ENCODE results near the gene TCF4.

Gene TCF4

DNA sequence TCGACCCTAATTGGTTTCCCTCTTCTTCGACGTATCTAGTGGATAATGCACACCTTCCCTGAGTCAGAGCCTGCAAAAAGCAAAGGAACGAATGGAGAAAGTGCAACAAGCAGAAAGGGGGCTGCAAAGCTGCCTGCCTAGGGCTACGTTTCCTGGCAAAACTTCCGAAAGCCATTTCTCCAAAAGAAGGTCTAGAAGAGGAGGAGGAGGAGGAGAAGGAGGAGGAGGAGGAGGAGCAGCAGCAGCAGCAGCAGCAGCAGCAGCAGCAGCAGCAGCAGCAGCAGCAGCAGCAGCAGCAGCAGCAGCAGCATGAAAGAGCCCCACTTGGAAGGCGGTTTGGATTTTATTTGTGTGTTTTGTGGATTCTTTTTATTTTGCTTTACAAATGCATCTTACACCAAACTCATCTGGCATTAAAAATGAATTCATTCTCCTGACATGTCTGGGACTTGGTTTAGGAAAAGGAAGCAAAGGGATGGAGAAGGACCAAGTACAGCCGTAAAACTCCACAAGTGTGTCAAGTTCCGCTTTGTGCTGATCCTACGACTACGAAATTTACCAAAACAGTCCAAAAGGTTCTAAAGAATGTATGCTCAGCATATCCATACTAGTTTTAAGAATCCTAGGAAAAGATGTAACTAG is 2.0 kb downstream of the TCF4 start:
- no peak for DNase-seq (ENCODE audit: low read depth in 4 of 4, low spot score in 1 of 4)

GRCh38 chr18:55585065-55585919 is 2.7 kb downstream of the TCF4 start:
- no peak for DNase-seq (ENCODE audit: low read depth in 4 of 4, low spot score in 1 of 4)

- no peak for DNase-seq (ENCODE audit: low read depth in 4 of 4, low spot score in 1 of 4)
Observed at GRCh38 chr18:55584201-55584600, 3.8 kb downstream of the TCF4 start.

GRCh38 chr18:55582325-55582724 is 5.7 kb downstream of the TCF4 start:
- no peak for DNase-seq (ENCODE audit: low read depth in 4 of 4, low spot score in 1 of 4)

GRCh38 chr18:55579501-55580270 is 8.3 kb downstream of the TCF4 start:
- no peak for DNase-seq (ENCODE audit: low read depth in 4 of 4, low spot score in 1 of 4)

- no peak for DNase-seq (ENCODE audit: low read depth in 4 of 4, low spot score in 1 of 4)
Observed at GRCh38 chr18:55577812-55578539, 10.0 kb downstream of the TCF4 start.

DNA sequence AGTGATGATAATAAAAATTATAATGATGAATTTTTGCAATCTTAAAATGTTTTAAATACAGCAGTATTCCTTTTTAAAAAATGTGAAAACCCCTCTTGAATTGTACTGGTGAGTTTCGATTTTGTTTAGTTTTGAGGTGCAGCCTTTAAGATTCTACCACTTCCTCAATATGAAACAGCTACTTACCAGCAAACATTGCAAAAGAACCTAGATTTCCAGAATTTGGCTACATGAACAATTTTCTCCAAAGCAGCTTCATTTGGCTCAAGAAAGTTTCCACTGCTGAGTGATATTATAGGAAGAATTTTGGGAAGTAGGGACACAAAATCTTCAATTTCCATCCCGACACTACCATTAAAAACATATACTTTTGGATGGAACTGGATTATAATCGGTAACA is 12.0 kb downstream of the TCF4 start:
- no peak for DNase-seq (ENCODE audit: low read depth in 4 of 4, low spot score in 1 of 4)

DNA sequence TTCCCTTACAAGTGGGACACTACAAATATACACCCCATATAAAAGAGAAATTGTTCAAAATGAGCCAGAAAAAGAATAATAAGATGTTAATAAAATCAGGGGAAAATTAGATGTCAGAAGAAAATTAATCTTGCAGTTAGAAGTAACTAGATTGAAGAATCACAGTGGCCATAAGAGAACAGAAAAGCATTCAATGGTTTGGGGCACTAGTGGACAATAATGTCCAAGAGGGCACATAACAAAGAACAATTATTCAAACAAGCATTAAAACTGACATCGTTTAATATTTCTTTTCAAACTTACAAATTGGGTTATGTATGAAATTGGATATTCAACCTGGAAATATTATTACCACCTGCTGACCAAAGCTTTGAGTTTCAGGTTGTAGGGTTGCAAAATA is 12.9 kb downstream of the TCF4 start:
- DNase-seq (ENCODE audit: low read depth in 4 of 4, low spot score in 1 of 4), result no peak

DNA sequence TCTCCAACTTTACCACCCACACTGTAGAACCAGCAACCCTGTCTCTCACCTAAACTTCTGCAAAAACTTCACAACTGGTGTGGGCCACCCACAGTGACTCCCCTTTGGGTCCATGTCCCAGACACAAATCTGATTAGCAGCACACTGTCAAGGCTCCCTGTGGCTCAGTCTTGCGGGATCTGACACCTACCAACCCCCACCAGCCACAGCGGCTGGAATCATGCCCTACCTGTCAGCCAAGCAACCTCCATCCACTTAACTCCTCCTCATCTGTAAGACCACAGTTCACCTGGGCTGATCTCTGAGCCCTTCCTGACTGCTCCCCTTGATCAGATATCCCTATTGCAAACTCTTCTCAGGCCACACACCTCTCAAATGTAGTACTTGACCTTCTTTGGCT is 14.6 kb downstream of the TCF4 start:
- no peak for DNase-seq (ENCODE audit: low read depth in 4 of 4, low spot score in 1 of 4)

- DNase-seq (ENCODE audit: low read depth in 4 of 4, low spot score in 1 of 4), result no peak
Observed at GRCh38 chr18:55570966-55571365, 17.0 kb downstream of the TCF4 start.

DNA sequence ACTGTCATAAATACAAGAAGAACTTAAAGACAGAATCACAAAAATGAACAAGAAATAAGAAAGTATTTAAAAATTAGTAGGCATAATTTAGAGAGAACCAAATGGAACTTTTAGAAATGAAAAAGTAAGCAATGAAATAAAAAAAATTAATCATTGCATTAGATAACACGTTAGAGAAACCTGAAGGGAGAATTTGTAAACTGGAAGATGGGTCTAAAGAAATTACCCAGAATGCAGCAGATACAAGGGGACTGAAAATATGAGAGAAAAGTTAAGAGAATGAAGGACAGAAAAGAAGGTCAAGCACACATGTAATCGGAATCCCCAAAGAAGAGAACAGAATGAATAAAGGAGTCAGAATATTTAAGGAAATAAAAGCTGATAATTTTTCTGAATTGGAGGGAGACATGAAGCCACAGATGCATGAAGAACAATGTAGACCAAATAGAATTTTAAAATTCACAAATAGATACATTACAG is 21.5 kb downstream of the TCF4 start:
- no peak for DNase-seq (ENCODE audit: low read depth in 4 of 4, low spot score in 1 of 4)

GRCh38 chr18:55559739-55560138 is 28.3 kb downstream of the TCF4 start:
- no peak for DNase-seq (ENCODE audit: low read depth in 4 of 4, low spot score in 1 of 4)

DNA sequence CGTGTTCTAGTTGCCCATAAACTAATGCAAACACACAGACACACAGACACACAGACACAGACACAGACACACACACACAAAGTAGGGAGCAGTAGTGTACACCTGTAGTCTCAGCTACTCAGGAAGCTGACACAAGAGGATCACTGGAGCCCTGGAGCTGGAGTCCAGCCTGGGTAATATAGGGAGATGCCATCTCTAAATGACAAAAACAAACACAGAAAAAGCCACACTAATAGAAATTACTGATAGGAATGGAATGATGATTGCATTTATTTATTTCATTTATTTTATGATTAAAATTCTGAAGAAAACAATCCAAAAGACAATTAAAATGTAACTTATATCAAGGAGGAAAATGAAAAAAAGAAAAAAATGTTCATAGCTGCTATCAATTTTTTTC is 30.8 kb downstream of the TCF4 start:
- DNase-seq (ENCODE audit: low read depth in 4 of 4, low spot score in 1 of 4), result no peak

DNA sequence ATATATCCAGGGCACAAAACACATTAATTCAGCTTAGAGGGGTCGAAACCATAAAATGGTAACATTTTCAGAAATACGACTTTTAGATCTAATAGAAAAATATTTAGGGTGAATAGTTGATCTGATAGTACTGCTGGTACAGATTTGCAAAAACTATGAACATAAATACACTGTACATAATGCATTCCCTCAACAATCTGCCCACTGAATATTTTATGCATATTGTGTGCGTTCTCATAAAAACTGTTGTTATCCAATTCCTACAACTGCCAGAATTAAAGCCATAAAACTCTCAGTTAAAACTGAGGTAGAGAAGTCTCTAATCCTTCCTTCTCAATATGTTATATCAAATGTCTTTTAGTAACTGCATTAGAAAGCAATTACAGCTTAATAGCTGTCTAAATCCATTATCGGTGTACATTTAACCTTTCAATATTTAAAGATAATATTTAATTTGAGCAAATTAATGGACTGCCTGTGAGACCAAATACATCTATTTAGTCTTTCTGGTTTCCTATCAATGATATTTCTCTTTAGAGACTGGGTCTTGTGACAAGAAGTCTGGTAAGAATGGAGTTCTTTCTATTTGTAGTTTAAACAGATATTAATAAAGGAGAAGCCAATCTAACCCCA is 32.5 kb downstream of the TCF4 start:
- DNase-seq (ENCODE audit: low read depth in 4 of 4, low spot score in 1 of 4), result no peak

DNA sequence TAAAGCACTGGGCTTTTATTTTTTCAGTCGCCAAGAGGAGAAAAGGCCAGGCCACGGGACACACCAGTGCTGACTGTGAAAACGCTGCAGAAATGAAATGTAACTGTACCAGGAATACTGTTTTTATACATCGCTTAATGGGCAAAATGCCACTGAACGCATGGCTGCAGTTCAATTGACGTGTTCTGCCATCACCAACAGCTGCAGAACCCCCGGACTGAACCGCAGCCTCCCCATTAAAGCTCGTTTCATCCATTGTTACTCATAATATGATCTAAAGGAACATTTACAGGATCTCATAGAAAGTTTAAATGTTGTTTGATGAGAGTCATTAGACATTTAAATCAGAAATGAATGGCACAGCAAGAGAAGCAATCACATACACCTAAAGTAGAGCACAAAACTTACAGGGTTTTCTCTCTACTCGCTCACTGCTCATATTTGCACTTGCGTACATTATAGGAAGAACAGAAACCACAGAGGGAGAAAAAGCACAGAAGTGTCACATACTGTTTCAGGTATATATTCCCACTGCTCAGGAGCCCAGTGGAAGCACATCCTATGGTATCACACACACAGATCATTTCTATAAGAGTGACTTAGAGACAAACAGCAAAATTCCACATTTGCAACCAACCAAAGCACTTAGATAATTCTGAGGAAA is 35.3 kb downstream of the TCF4 start:
- DNase-seq (ENCODE audit: low read depth in 4 of 4, low spot score in 1 of 4), result no peak

GRCh38 chr18:55551227-55551626 is 36.8 kb downstream of the TCF4 start:
- no peak for DNase-seq (ENCODE audit: low read depth in 4 of 4, low spot score in 1 of 4)

DNA sequence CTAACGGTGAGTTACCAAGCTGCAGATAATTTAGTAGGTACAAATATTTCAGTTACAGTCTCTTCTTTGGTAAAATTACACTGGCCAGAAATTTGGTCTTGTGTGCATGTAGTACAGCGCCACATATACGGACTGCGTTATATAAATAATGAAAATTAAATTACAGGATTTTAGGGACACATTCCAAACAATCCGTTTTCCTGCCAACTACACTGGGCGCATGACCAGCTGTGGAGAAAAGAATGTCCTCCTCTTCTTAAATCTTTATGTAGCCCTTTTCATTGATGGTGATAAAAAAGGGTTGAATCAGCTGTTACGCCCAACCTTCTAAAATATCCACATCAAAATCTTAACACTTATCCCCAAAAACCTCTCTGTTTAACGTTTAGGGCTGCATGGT is 37.5 kb downstream of the TCF4 start:
- no peak for DNase-seq (ENCODE audit: low read depth in 4 of 4, low spot score in 1 of 4)

DNA sequence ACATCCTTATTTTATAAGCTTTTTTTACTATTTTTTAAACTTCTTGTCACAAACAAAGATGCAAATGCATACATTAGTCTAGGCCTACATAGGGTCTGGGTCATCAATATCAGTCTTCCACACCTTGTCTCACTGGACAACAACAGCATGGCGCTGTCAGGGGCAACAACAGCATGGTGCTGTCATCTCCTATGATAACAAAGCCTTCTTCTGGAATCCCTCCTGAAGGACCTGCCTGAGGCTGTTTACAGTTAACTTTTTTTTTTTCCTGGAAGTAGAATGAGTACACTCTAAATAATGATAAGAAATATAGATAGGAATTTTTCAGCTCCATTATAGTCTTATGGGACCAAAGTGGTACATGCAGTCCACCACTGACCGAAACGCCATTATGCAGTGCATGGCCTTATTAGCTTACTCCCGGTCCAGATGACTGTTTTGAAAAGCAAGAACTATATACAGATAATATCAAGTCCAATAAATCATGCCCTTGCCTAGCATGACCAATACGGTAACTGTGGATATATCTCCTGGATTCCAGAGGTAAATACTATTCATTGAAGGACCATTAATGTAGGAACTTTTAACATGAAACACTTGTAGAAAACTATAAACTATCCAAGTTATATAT is 38.4 kb downstream of the TCF4 start:
- DNase-seq (ENCODE audit: low read depth in 4 of 4, low spot score in 1 of 4), result no peak

DNA sequence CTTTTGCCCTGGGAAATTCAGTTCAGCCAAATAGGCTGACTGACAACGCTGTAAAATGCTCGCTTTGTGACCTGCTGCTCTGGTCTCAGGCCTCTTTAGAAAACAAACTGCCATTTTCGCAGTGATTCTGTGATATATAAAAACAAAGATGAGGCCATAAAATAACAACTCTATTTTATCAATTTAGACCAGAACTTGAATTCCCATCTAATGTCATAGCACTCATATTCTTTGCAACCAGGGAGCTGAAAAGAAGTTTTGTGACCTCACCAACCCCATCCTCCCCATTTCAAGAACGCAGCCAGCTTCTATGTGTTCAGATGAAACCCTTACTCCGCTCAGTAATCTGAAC is 40.3 kb downstream of the TCF4 start:
- DNase-seq (ENCODE audit: low read depth in 4 of 4, low spot score in 1 of 4), result no peak

Measured in stimulated activated CD4-positive, alpha-beta T cell treated with anti-CD3 and anti-CD28 coated beads, Interleukin-1b, Interleukin-23, amount 100 ng/mL, for 24 hours (primary cell).